ENCODE measurements around the gene HS3ST2.
"Not testable (repeated sequence)": the region's sequence is repeated elsewhere in the genome, so short reads cannot be mapped to it uniquely, and the experiment has no call there.

The HS3ST2 gene

GRCh38 chr16:22814711-22815105 is 746 bp downstream of the HS3ST2 start:
- DNase-seq, result no peak

- DNase-seq, result no peak
Observed at GRCh38 chr16:22815863-22816262, 1.9 kb downstream of the HS3ST2 start.

- DNase-seq, result no peak
Observed at GRCh38 chr16:22816475-22816874, 2.5 kb downstream of the HS3ST2 start.

- not testable (repeated sequence) for DNase-seq
Observed at GRCh38 chr16:22818736-22819135, 4.8 kb downstream of the HS3ST2 start.

- DNase-seq, result no peak
Observed at GRCh38 chr16:22838681-22839080, 24.7 kb downstream of the HS3ST2 start.

GRCh38 chr16:22842031-22842430 is 28.1 kb downstream of the HS3ST2 start:
- DNase-seq, result not testable (repeated sequence)

- DNase-seq, result no peak
Observed at GRCh38 chr16:22843122-22843521, 29.2 kb downstream of the HS3ST2 start.

GRCh38 chr16:22843856-22844255 is 29.9 kb downstream of the HS3ST2 start:
- no peak for DNase-seq

GRCh38 chr16:22844416-22844815 is 30.5 kb downstream of the HS3ST2 start:
- no peak for DNase-seq

- DNase-seq, result no peak
Observed at GRCh38 chr16:22847100-22847499, 33.1 kb downstream of the HS3ST2 start.

- DNase-seq, result no peak
Observed at GRCh38 chr16:22847690-22848089, 33.7 kb downstream of the HS3ST2 start.

GRCh38 chr16:22848451-22848850 is 34.5 kb downstream of the HS3ST2 start:
- DNase-seq, result no peak

GRCh38 chr16:22849517-22849916 is 35.6 kb downstream of the HS3ST2 start:
- DNase-seq, result no peak

- DNase-seq, result no peak
Observed at GRCh38 chr16:22855231-22855630, 41.3 kb downstream of the HS3ST2 start.

- no peak for DNase-seq
Observed at GRCh38 chr16:22857296-22858025, 43.5 kb downstream of the HS3ST2 start.

- no peak for DNase-seq
Observed at GRCh38 chr16:22859925-22860324, 46.0 kb downstream of the HS3ST2 start.

GRCh38 chr16:22861580-22861979 is 47.6 kb downstream of the HS3ST2 start:
- DNase-seq, result no peak

- DNase-seq, result no peak
Observed at GRCh38 chr16:22862046-22862445, 48.1 kb downstream of the HS3ST2 start.

- DNase-seq, result no peak
Observed at GRCh38 chr16:22864375-22864774, 50.4 kb downstream of the HS3ST2 start.

GRCh38 chr16:22868593-22869224 is 54.7 kb downstream of the HS3ST2 start:
- DNase-seq, result no peak

GRCh38 chr16:22871861-22872260 is 57.9 kb downstream of the HS3ST2 start:
- no peak for DNase-seq

GRCh38 chr16:22874394-22874793 is 60.4 kb downstream of the HS3ST2 start:
- no peak for DNase-seq

GRCh38 chr16:22878955-22879354 is 65.0 kb downstream of the HS3ST2 start:
- no peak for DNase-seq

GRCh38 chr16:22879466-22879865 is 65.5 kb downstream of the HS3ST2 start:
- DNase-seq, result no peak

- DNase-seq, result no peak
Observed at GRCh38 chr16:22882981-22883380, 69.0 kb downstream of the HS3ST2 start.
